Activated CD4-positive, alpha-beta T cell treated with anti-CD3 and anti-CD28 coated beads, Interleukin-2, amount 10 ng/mL, durations not matched to agents 24 days and 14 days (primary cell): Measurements from ENCODE around the gene ACSL5. TPM values are rescaled to one million over a fixed set of nuclear protein-coding genes. Genes with fewer than 3 reads are reported as not detected.
"Not testable (repeated sequence)": the region's sequence is repeated elsewhere in the genome, so short reads cannot be mapped to it uniquely, and the experiment has no call there.

Experiments used
- DNase-seq: peaks from one replicate; pipeline ENCODE4 v3.0.0; 2022
- H3K27ac Mint-ChIP-seq: one replicate; pipeline ENCODE4 v1.8.0; 2022; ENCODE audit warnings: mild to moderate bottlenecking, mixed read lengths
- H3K27me3 Mint-ChIP-seq: one replicate; pipeline ENCODE4 v1.8.0; 2022; ENCODE audit warnings: mixed read lengths
- H3K36me3 Mint-ChIP-seq: one replicate; pipeline ENCODE4 v1.8.0; 2022; ENCODE audit warnings: low read depth, mild to moderate bottlenecking, mixed read lengths
- H3K4me1 Mint-ChIP-seq: one replicate; pipeline ENCODE4 v1.8.0; 2021; ENCODE audit warnings: mixed read lengths
- H3K4me3 Mint-ChIP-seq: one replicate; pipeline ENCODE4 v1.8.0; 2022; ENCODE audit warnings: mild to moderate bottlenecking, moderate library complexity, mixed read lengths
- H3K9me3 Mint-ChIP-seq: one replicate; pipeline ENCODE4 v1.8.0; 2021; ENCODE audit warnings: mixed read lengths
- intact Hi-C: fragments of 100-400 bp; cut with micrococcal nuclease; formaldehyde crosslinking; loops from one replicate; pipeline ENCODE4 v1.15.1; 2023
- total RNA-seq: library from RNA; stranded (reverse); gene quantifications from 2 replicates; pipeline ENCODE4 v1.2.3, GENCODE V29; 2022

The ACSL5 gene
- total RNA-seq, 1 donor from 2014 or later, result 48.6 TPM

DNA sequence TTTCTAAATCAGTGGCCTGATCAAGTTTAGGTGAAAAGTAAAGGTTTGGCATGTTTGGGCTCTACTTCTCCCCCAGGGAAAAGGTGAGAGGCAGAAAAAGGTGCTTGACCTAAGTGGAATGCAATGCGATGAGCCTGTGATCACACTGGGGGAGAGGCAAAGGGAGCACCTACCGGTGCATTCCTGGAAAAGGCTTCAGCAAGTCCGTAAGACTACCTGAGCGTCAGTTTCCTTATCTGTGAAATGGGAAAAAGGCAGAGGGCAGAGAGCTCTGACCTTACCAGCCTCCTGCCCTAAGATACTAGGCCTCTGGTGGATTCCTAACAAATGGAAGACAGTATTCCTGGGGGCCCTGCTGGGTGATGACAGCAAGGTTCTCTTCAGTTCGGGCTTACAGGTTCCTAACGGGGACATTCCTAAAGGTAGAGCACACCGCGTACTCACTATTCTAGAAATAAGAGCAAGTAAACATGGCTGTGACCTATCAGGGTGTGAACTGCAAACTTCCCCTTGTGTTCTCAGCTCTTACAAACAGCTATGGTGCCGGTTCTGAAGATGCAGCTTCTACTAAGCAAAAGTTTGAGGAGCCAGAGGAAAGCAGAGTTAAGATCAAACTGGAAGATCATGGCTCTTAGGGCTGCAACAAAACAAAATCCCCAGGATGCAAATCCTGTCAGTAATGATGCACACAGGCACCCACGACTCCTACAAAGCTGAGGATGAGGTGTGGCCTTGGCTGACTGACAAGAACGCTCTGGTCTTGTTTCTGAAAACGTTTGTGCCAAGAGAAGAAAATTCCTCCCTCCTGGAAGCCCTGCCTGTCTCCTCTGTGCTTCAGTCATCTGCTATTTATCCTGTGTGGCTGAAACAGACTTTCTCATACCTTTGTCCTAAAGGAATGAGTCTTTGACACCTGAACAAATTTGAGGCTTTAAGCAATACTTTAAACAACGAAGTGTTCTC, 13.3 kb upstream of the ACSL5 start:
- H3K4me3 Mint-ChIP-seq, result no peak overlapping the region
- H3K4me1 Mint-ChIP-seq, result no peaks in the 10 kb centered on the region
- H3K36me3 Mint-ChIP-seq, result no peaks in the 10 kb centered on the region
- intact Hi-C loops, result no loop called here
- DNase-seq, result no peak
- no peaks in the 10 kb centered on the region for H3K9me3 Mint-ChIP-seq
- peaks cover 8% of the 10 kb centered on the region for H3K27me3 Mint-ChIP-seq
- H3K27ac Mint-ChIP-seq, result no peak overlapping the region

DNA sequence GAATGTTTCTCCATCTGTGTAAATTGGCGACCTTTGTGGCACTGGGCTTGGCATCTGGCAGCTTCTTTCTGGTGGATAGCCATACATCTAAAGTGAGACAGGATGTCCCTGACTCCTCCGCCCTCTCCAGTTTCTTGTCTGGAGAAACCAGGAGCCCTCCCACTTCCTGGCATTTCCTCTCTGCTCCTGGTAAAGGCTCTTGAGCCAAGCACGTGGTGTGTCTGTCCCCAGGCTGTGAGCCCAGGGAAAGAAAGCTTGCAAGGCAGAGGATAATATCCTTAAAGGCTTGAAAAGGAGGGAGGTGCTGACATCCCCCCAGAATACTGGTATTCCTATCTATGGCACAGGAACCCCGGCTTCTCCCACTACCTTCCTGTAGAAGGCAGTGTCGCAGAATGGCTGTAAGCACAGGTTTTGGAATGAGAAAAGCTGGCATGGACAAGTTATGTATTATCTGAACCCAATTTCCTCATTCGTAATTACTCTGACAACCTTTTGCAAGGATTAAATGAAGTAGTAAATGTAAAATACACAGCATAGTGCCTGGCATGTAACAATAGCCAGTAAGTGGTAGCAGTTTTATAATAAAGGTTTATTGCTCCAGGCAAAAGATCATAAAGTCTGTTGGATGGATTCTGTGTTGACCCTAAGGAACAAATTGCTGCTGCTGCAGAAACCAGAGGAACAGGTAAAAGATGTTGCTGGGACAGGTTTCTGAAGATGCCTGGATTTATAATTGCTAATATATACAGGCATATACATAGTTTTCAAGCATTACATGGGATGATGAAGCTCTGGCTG, 11.8 kb upstream of the ACSL5 start:
- Mint-ChIP-seq H3K4me1 (no peaks in the 10 kb centered on the region), H3K27me3 (peaks cover 9% of the 10 kb centered on the region), H3K4me3 (no peak overlapping the region), H3K9me3 (no peaks in the 10 kb centered on the region), H3K27ac (no peak overlapping the region), H3K36me3 (no peaks in the 10 kb centered on the region)
- DNase-seq, result no peak
- intact Hi-C loops, result no loop called here

- H3K4me1 Mint-ChIP-seq, result no peaks in the 10 kb centered on the region
- no peaks in the 10 kb centered on the region for H3K9me3 Mint-ChIP-seq
- intact Hi-C loops, result no loop called here
- DNase-seq, result no peak
- no peak overlapping the region for H3K27ac Mint-ChIP-seq
- H3K36me3 Mint-ChIP-seq, result no peaks in the 10 kb centered on the region
- peaks cover 9% of the 10 kb centered on the region for H3K27me3 Mint-ChIP-seq
- no peak overlapping the region for H3K4me3 Mint-ChIP-seq
Observed at GRCh38 chr10:112362833-112363232, 11.1 kb upstream of the ACSL5 start.

DNA sequence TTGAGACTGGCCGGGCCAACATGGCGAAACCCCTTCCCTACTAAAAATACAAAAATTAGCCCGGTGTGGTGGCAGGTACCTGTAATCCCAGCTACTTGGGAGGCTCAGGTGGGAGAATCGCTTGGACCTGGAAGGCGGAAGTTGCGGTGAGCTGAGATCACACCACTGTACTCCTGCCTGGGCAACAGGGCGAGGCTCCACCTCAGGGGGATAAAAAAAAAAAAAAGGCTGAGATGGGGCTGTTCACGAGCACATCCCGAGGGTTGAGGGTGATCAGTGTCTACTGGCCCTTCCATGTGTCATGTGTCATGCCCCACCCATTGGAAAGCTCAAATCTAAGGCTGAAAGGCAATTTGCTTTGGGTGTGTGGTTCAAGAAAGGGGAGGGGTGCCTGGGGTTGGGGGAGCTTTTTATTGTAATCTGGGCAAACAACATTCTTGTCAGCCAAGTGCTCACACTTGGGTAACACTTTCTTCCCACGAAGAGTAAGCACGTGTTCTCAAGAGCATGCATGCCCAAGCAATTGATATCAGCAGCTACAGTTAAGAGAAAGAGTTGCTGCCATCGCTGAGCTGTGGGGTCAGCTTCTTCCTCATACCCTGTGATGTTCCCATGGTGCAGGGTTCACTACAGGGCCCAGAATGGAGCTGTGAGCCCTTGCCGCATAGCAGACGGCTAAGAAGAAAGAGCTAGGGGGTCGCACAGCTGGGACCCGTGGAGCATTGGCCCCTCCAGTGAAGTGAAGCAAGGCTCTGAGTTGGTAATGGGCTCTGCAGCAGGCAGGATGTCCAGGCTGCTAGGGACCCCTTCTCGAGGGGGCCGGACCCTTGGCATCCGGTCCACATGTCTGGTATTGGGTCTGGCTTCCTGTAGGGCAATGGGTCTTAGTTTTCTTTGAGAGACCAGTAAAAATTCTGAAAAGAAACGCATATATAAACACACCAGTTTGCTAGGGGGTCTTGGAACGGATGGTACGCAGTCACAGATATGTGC, 9.9 kb upstream of the ACSL5 start:
- peaks cover 5% of the 10 kb centered on the region for H3K27me3 Mint-ChIP-seq
- intact Hi-C loops, result no loop called here
- no peaks in the 10 kb centered on the region for H3K4me1 Mint-ChIP-seq
- H3K9me3 Mint-ChIP-seq, result no peaks in the 10 kb centered on the region
- DNase-seq, result no peak
- no peaks in the 10 kb centered on the region for H3K36me3 Mint-ChIP-seq
- H3K4me3 Mint-ChIP-seq, result no peak overlapping the region
- no peak overlapping the region for H3K27ac Mint-ChIP-seq

- H3K4me3 Mint-ChIP-seq, result no peak overlapping the region
Observed at GRCh38 chr10:112365014-112365432, 8.9 kb upstream of the ACSL5 start.

GRCh38 chr10:112365451-112365850, 8.5 kb upstream of the ACSL5 start:
- Mint-ChIP-seq H3K27me3 (peaks cover 5% of the 10 kb centered on the region), H3K4me1 (peaks cover 2% of the 10 kb centered on the region), H3K27ac (no peak overlapping the region), H3K36me3 (no peaks in the 10 kb centered on the region), H3K9me3 (no peaks in the 10 kb centered on the region), H3K4me3 (no peak overlapping the region)
- intact Hi-C loops, result no loop called here
- DNase-seq, result no peak

More at GRCh38 chr10:112365014-112365432, 8.9 kb upstream of the ACSL5 start:
- Mint-ChIP-seq H3K36me3 (no peaks in the 10 kb centered on the region), H3K4me1 (peaks cover 2% of the 10 kb centered on the region), H3K9me3 (no peaks in the 10 kb centered on the region), H3K27ac (no peak overlapping the region), H3K27me3 (peaks cover 5% of the 10 kb centered on the region)
- intact Hi-C loops, result no loop called here
- DNase-seq, result no peak

- Mint-ChIP-seq H3K27me3 (peaks cover 2% of the 10 kb centered on the region), H3K9me3 (peaks cover 5% of the 10 kb centered on the region), H3K36me3 (no peaks in the 10 kb centered on the region), H3K4me1 (peaks cover 2% of the 10 kb centered on the region), H3K4me3 (no peak overlapping the region), H3K27ac (no peak overlapping the region)
- DNase-seq, result no peak
- intact Hi-C loops, result no loop called here
Observed at GRCh38 chr10:112366992-112367391, 6.9 kb upstream of the ACSL5 start.

DNA sequence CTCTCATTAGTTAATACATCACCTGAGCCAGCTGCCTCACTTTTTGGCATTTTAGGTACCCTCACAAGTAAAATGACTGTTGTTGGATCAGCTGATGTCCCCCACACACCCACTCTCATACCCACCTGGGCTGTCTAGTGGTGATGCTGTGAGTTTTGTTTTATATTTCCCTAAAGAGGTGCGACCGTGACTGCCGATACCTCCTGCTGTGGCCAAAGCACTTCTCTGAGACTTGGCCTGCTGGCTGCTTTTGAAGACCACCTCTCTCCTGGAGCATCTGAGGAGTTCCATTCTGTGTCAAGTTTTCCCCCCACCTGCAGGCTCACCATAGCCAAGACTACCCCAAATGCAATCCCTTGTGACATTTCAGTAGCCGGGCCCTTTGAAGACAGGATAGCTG, 6.4 kb upstream of the ACSL5 start:
- no peaks in the 10 kb centered on the region for H3K36me3 Mint-ChIP-seq
- intact Hi-C loops, result no loop called here
- H3K27me3 Mint-ChIP-seq, result peaks cover 1% of the 10 kb centered on the region
- H3K4me1 Mint-ChIP-seq, result peaks cover 2% of the 10 kb centered on the region
- H3K9me3 Mint-ChIP-seq, result peaks cover 5% of the 10 kb centered on the region
- no peak overlapping the region for H3K4me3 Mint-ChIP-seq
- no peak overlapping the region for H3K27ac Mint-ChIP-seq
- DNase-seq, result no peak

- DNase-seq, result no peak
- H3K9me3 Mint-ChIP-seq, result peaks cover 5% of the 10 kb centered on the region
- intact Hi-C loops, result no loop called here
- H3K27me3 Mint-ChIP-seq, result peaks cover 1% of the 10 kb centered on the region
- no peak overlapping the region for H3K27ac Mint-ChIP-seq
- no peak overlapping the region for H3K4me3 Mint-ChIP-seq
- H3K36me3 Mint-ChIP-seq, result no peaks in the 10 kb centered on the region
- peaks cover 8% of the 10 kb centered on the region for H3K4me1 Mint-ChIP-seq
Observed at GRCh38 chr10:112369495-112370423, 4.2 kb upstream of the ACSL5 start.

DNA sequence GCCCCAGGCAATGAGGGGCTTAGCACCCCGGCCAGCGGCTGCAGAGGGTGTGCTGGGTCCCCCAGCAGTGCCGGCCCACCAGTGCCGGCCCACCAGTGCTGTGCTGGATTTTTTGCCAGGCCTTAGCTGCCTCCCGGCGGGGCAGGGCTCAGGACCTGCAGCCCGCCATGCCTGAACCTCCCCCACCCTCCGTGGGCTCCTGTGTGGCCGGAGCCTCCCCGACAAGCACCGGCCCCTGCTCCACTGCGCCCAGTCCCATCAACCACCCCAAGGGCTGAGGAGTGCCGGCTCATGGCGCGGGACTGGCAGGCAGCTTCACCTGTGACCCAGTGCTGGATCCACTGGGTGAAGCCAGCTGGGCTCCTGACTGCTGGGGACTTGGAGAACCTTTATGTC, 3.5 kb upstream of the ACSL5 start:
- H3K27me3 Mint-ChIP-seq, result peaks cover 1% of the 10 kb centered on the region
- H3K4me3 Mint-ChIP-seq, result no peak overlapping the region
- H3K27ac Mint-ChIP-seq, result no peak overlapping the region
- no peaks in the 10 kb centered on the region for H3K36me3 Mint-ChIP-seq
- peaks cover 15% of the 10 kb centered on the region for H3K4me1 Mint-ChIP-seq
- DNase-seq, result no peak
- peaks cover 5% of the 10 kb centered on the region for H3K9me3 Mint-ChIP-seq
- intact Hi-C loops, result no loop called here

GRCh38 chr10:112371326-112371725, 2.6 kb upstream of the ACSL5 start:
- intact Hi-C loops, H3K27ac Mint-ChIP-seq, DNase-seq, H3K4me3 Mint-ChIP-seq, H3K27me3 Mint-ChIP-seq, H3K9me3 Mint-ChIP-seq, H3K36me3 Mint-ChIP-seq: not testable (repeated sequence)
- peaks cover 21% of the 10 kb centered on the region for H3K4me1 Mint-ChIP-seq

GRCh38 chr10:112372182-112372810, 1.6 kb upstream of the ACSL5 start:
- H3K4me1 Mint-ChIP-seq, result peaks cover 27% of the 10 kb centered on the region
- H3K27ac Mint-ChIP-seq, H3K36me3 Mint-ChIP-seq, DNase-seq, H3K9me3 Mint-ChIP-seq, H3K4me3 Mint-ChIP-seq, intact Hi-C loops, H3K27me3 Mint-ChIP-seq: not testable (repeated sequence)
